Uterus (tissue), 4 donors: ENCODE measurements around the gene DNAH11. TPM values are rescaled to one million over a fixed set of nuclear protein-coding genes. Genes with fewer than 3 reads are reported as not detected.
"Not testable (repeated sequence)": the region's sequence is repeated elsewhere in the genome, so short reads cannot be mapped to it uniquely, and the experiment has no call there.

Source experiments
- DNase-seq, 2 donors: peaks; one replicate each; pipeline ENCODE4 v3.0.0-alpha.2; 2019 to 2020
- H3K27ac ChIP-seq, 2 donors: fragments of 200-600 bp; sonication (generic); 1 replicate in 1 of 2; 2 replicates in 1 of 2; pipeline ENCODE4 v1.5.1; 2016 to 2018
- H3K27me3 ChIP-seq, 2 donors: fragments of 200-600 bp; sonication (generic); one replicate each; pipeline ENCODE4 v1.5.1; 2018 to 2019; ENCODE audit warnings: control low read depth in 1 of 2
- H3K36me3 ChIP-seq, 2 donors: fragments of 200-600 bp; sonication (generic); one replicate each; pipeline ENCODE4 v1.5.1; 2019; ENCODE audit warnings: control low read depth in 1 of 2
- H3K4me1 ChIP-seq, 2 donors: fragments of 200-600 bp; sonication (generic); one replicate each; pipeline ENCODE4 v1.5.1; 2018 to 2019; ENCODE audit warnings: control low read depth in 1 of 2
- H3K4me3 ChIP-seq, 2 donors: fragments of 200-600 bp; sonication (generic); 1 replicate in 1 of 2; 2 replicates in 1 of 2; pipeline ENCODE4 v1.5.1; 2018 to 2019; ENCODE audit warnings: mild to moderate bottlenecking in 1 of 2
- H3K9me3 ChIP-seq, 2 donors: fragments of 200-600 bp; sonication (generic); one replicate each; pipeline ENCODE4 v1.5.1; 2019; ENCODE audit warnings: control low read depth in 1 of 2
- CTCF ChIP-seq, 4 experiments: fragments of 200-600 bp in 2 of 4; fragments of 450-650 bp in 2 of 4; sonication (generic) in 2 of 4; IDR thresholded peaks; one replicate each; pipeline ENCODE4 v1.5.1; 2016 to 2019; ENCODE audit warnings: antibody characterized with exemption in 4 of 4, mild to moderate bottlenecking in 2 of 4, moderate library complexity in 1 of 4
- POLR2A ChIP-seq, 2 donors: fragments of 450-650 bp; IDR thresholded peaks; one replicate each; pipeline ENCODE4 v1.6.1; 2016; ENCODE audit warnings: antibody characterized with exemption in 2 of 2, mild to moderate bottlenecking in 1 of 2, moderate library complexity in 1 of 2
- intact Hi-C: fragments of 100-400 bp; cut with DNase I; formaldehyde crosslinking; loops from one replicate; pipeline ENCODE4 v1.15.1; 2023; ENCODE audit warnings: low total_unique reads
- total RNA-seq, 4 donors: library from RNA; depleted of rRNA in 3 of 4; stranded (reverse); fragments of >200 nt in 3 of 4; gene quantifications; one replicate each; pipeline versions ENCODE4 v1.1.0 to v1.2.4, GENCODE V29; 2014 to 2023
- donor health status: DM: yes; HTN: yes; CAD: no.

Gene DNAH11
- total RNA-seq, 4 donors from 2014 or later = 0.26 to 6.8 (median 1.5) TPM

- H3K36me3 ChIP-seq = no peaks in the 10 kb centered on the region
- no peak overlapping the region for H3K27ac ChIP-seq
- no peak overlapping the region for H3K4me3 ChIP-seq
- no peak for TF ChIP-seq POLR2A (IDR thresholded peaks at IDR 0.05)
- no peak for TF ChIP-seq CTCF (IDR thresholded peaks at IDR 0.05)
- no peaks in the 10 kb centered on the region for H3K27me3 ChIP-seq
- H3K4me1 ChIP-seq = no peaks in the 10 kb centered on the region
- intact Hi-C loops = no loop called here
- no peak for DNase-seq
- H3K9me3 ChIP-seq = no peaks in the 10 kb centered on the region
These were observed 177.0 kb downstream of the DNAH11 start for GRCh38 chr7:21719846-21720245.

- Histone ChIP-seq H3K4me3 (no peak overlapping the region), H3K9me3 (no peaks in the 10 kb centered on the region), H3K27ac (no peak overlapping the region), H3K36me3 (no peaks in the 10 kb centered on the region), H3K27me3 (no peaks in the 10 kb centered on the region), H3K4me1 (no peaks in the 10 kb centered on the region)
- TF ChIP-seq CTCF (IDR thresholded peaks at IDR 0.05) (no peak), POLR2A (IDR thresholded peaks at IDR 0.05) (no peak)
- DNase-seq = no peak
- intact Hi-C loops = no loop called here
These were observed 179.5 kb downstream of the DNAH11 start for GRCh38 chr7:21722371-21722770.

GRCh38 chr7:21724562-21724961 lies 181.7 kb downstream of the DNAH11 start:
- TF ChIP-seq CTCF (IDR thresholded peaks at IDR 0.05) = no peak
- no peak for TF ChIP-seq POLR2A (IDR thresholded peaks at IDR 0.05)
- no peak for DNase-seq
- Histone ChIP-seq H3K9me3 (no peaks in the 10 kb centered on the region), H3K4me3 (no peak overlapping the region), H3K36me3 (no peaks in the 10 kb centered on the region), H3K27ac (no peak overlapping the region), H3K4me1 (no peaks in the 10 kb centered on the region), H3K27me3 (no peaks in the 10 kb centered on the region)
- intact Hi-C loops = no loop called here

- DNase-seq = no peak
- Histone ChIP-seq H3K9me3 (no peaks in the 10 kb centered on the region), H3K36me3 (no peaks in the 10 kb centered on the region), H3K27ac (no peak overlapping the region), H3K27me3 (no peaks in the 10 kb centered on the region), H3K4me1 (no peaks in the 10 kb centered on the region), H3K4me3 (no peak overlapping the region)
- no peak for TF ChIP-seq CTCF (IDR thresholded peaks at IDR 0.05)
- no peak for TF ChIP-seq POLR2A (IDR thresholded peaks at IDR 0.05)
- intact Hi-C loops = no loop called here
These were observed 187.6 kb downstream of the DNAH11 start for GRCh38 chr7:21730399-21730798.

GRCh38 chr7:21731977-21732376 lies 189.1 kb downstream of the DNAH11 start:
- no peaks in the 10 kb centered on the region for H3K36me3 ChIP-seq
- DNase-seq = no peak
- intact Hi-C loops = no loop called here
- no peaks in the 10 kb centered on the region for H3K9me3 ChIP-seq
- H3K4me3 ChIP-seq = no peak overlapping the region
- no peaks in the 10 kb centered on the region for H3K4me1 ChIP-seq
- no peaks in the 10 kb centered on the region for H3K27me3 ChIP-seq
- H3K27ac ChIP-seq = no peak overlapping the region
- TF ChIP-seq CTCF (IDR thresholded peaks at IDR 0.05) (no peak), POLR2A (IDR thresholded peaks at IDR 0.05) (no peak)

- H3K4me1 ChIP-seq, H3K27ac ChIP-seq, H3K4me3 ChIP-seq, H3K9me3 ChIP-seq, H3K36me3 ChIP-seq, H3K27me3 ChIP-seq, DNase-seq, intact Hi-C loops: not testable (repeated sequence)
These were observed 190.1 kb downstream of the DNAH11 start for GRCh38 chr7:21732956-21733355.
